DOHH2 (cell line): ENCODE measurements around the gene RILPL1.

Experiments
- H3F3A ChIP-seq: fragments of 200-600 bp; sonication (generic), shearing (Covaris generic); 2 replicates; pipeline ENCODE4 v1.6.0; 2016; ENCODE audit warnings: antibody characterized with exemption, mild to moderate bottlenecking; ENCODE audit not compliant: control insufficient read depth, insufficient read depth
- H3K27ac ChIP-seq: fragments of 200-600 bp; sonication (generic); 2 replicates; pipeline ENCODE4 v1.5.1; 2014; ENCODE audit warnings: low read depth, mild to moderate bottlenecking, low read length, moderate library complexity
- H3K27me3 ChIP-seq: fragments of 200-600 bp; sonication (generic); 2 replicates; pipeline ENCODE4 v1.6.1; 2014; ENCODE audit warnings: mild to moderate bottlenecking, low read length, mixed read lengths; ENCODE audit not compliant: control insufficient read depth
- H3K36me3 ChIP-seq: fragments of 200-600 bp; sonication (generic); 2 replicates; pipeline ENCODE4 v1.6.1; 2014; ENCODE audit warnings: mild to moderate bottlenecking, low read length, moderate library complexity, mixed read lengths; ENCODE audit not compliant: control insufficient read depth
- H3K4me1 ChIP-seq: fragments of 200-600 bp; sonication (generic); 2 replicates; pipeline ENCODE4 v1.6.1; 2014; ENCODE audit warnings: mild to moderate bottlenecking, low read length, mixed read lengths; ENCODE audit not compliant: control insufficient read depth
- H3K4me2 ChIP-seq: fragments of 200-600 bp; sonication (generic); 2 replicates; pipeline ENCODE4 v1.6.0; 2014; ENCODE audit warnings: mild to moderate bottlenecking, low read length, moderate library complexity
- H3K4me3 ChIP-seq: fragments of 200-600 bp; sonication (generic); 2 replicates; pipeline ENCODE4 v1.5.1; 2014; ENCODE audit warnings: mild to moderate bottlenecking, low read length, mixed read lengths
- H3K79me2 ChIP-seq: fragments of 200-600 bp; sonication (generic); 2 replicates; pipeline ENCODE4 v1.6.1; 2014; ENCODE audit warnings: mild to moderate bottlenecking, low read length, mixed read lengths; ENCODE audit not compliant: control insufficient read depth
- H3K9me2 ChIP-seq: fragments of 200-600 bp; sonication (generic); replicated peaks from 2 replicates; pipeline ENCODE4 v1.6.1; 2014; ENCODE audit warnings: mild to moderate bottlenecking, low read length, mixed read lengths; ENCODE audit not compliant: control insufficient read depth
- H3K9me3 ChIP-seq: fragments of 200-600 bp; sonication (generic); 2 replicates; pipeline ENCODE4 v1.6.1; 2014; ENCODE audit warnings: antibody characterized with exemption, low read length, mixed read lengths; ENCODE audit not compliant: control insufficient read depth, insufficient read depth
- H4K20me1 ChIP-seq: fragments of 200-600 bp; sonication (generic); 2 replicates; pipeline ENCODE4 v1.6.0; 2014; ENCODE audit warnings: low read depth, mild to moderate bottlenecking, antibody characterized with exemption, low read length, moderate library complexity; ENCODE audit not compliant: control insufficient read depth, insufficient read depth
- EZH2phosphoT487 ChIP-seq: fragments of 200-600 bp; sonication (generic); IDR thresholded peaks from 2 replicates; pipeline ENCODE4 v1.6.1; 2017; ENCODE audit warnings: borderline replicate concordance, mild to moderate bottlenecking, antibody characterized with exemption, low read length, moderate library complexity, mixed read lengths
- TF ChIP-seq, protein P1 (sequence below): fragments of 200-600 bp; sonication (generic); IDR thresholded peaks from one replicate; pipeline ENCODE4 v1.5.1; 2014; ENCODE audit warnings: antibody characterized with exemption, mild to moderate bottlenecking, low read depth, low read length; ENCODE audit not compliant: poor library complexity, severe bottlenecking

The RILPL1 gene

DNA sequence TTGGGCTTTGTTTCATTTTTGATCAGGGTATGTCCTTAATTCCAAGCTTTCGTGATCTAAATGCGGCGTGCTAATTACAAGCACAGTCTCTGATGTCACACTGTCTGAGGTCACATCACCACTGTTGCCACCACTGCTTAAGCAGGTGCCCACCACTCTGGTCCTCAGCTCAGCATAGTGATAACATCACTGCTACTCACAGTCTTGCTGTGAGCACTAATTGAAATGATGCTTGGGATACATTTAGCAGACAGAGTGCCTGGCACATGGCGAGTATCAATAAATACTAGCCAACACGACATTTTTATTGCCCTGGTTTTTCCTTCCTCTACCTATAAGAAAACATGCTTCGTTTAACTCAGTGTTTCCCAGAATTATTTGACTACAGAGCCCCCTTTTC is 104.9 kb downstream of the RILPL1 start:
- H3K27ac ChIP-seq, result peak overlapping the region; percentile 67; the same call in 1 of the 2 replicates
- peaks cover 29% of the 10 kb centered on the region for H3K79me2 ChIP-seq
- H3K9me2 ChIP-seq, result no peaks in the 10 kb centered on the region
- H3K4me3 ChIP-seq, result no peak overlapping the region; the same call in 1 of the 2 replicates
- no peaks in the 10 kb centered on the region for H3K27me3 ChIP-seq
- no peaks in the 10 kb centered on the region for H3K9me3 ChIP-seq
- H4K20me1 ChIP-seq, result peaks cover 3% of the 10 kb centered on the region; the same call in 1 of the 2 replicates
- peaks cover 47% of the 10 kb centered on the region for H3K4me1 ChIP-seq
- H3K4me2 ChIP-seq, result peak overlapping the region; percentile 61
- H3F3A ChIP-seq, result peaks cover 9% of the 10 kb centered on the region
- peaks cover 10% of the 10 kb centered on the region for H3K36me3 ChIP-seq
- TF ChIP-seq, protein P1, sequence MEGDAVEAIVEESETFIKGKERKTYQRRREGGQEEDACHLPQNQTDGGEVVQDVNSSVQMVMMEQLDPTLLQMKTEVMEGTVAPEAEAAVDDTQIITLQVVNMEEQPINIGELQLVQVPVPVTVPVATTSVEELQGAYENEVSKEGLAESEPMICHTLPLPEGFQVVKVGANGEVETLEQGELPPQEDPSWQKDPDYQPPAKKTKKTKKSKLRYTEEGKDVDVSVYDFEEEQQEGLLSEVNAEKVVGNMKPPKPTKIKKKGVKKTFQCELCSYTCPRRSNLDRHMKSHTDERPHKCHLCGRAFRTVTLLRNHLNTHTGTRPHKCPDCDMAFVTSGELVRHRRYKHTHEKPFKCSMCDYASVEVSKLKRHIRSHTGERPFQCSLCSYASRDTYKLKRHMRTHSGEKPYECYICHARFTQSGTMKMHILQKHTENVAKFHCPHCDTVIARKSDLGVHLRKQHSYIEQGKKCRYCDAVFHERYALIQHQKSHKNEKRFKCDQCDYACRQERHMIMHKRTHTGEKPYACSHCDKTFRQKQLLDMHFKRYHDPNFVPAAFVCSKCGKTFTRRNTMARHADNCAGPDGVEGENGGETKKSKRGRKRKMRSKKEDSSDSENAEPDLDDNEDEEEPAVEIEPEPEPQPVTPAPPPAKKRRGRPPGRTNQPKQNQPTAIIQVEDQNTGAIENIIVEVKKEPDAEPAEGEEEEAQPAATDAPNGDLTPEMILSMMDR, result no peak
- no peak for TF ChIP-seq EZH2phosphoT487

- Histone ChIP-seq H3K9me3 (no peaks in the 10 kb centered on the region), H3F3A (peaks cover 9% of the 10 kb centered on the region), H3K4me1 (peaks cover 41% of the 10 kb centered on the region), H3K79me2 (peaks cover 15% of the 10 kb centered on the region), H3K4me3 (peak overlapping the region; percentile 47), H3K27me3 (no peaks in the 10 kb centered on the region), H3K36me3 (peaks cover 17% of the 10 kb centered on the region), H3K9me2 (no peaks in the 10 kb centered on the region), H3K27ac (peak overlapping the region; percentile 67), H4K20me1 (peaks cover 3% of the 10 kb centered on the region; the same call in 1 of the 2 replicates), H3K4me2 (peak overlapping the region; percentile 61)
- TF ChIP-seq, protein P1, result no peak
Observed at GRCh38 chr12:123427036-123427769, 106.3 kb downstream of the RILPL1 start.

- Histone ChIP-seq H3K9me3 (no peaks in the 10 kb centered on the region), H3F3A (no peaks in the 10 kb centered on the region), H3K4me2 (no peak overlapping the region), H3K27me3 (no peaks in the 10 kb centered on the region), H4K20me1 (no peaks in the 10 kb centered on the region), H3K4me1 (peaks cover 11% of the 10 kb centered on the region), H3K4me3 (no peak overlapping the region), H3K27ac (no peak overlapping the region), H3K36me3 (peaks cover 13% of the 10 kb centered on the region), H3K79me2 (no peaks in the 10 kb centered on the region), H3K9me2 (no peaks in the 10 kb centered on the region)
- TF ChIP-seq EZH2phosphoT487, result no peak
- TF ChIP-seq, protein P1, result no peak
Observed at GRCh38 chr12:123421314-123421713, 112.2 kb downstream of the RILPL1 start.
